WTC11 (cell line): ENCODE measurements around the gene TSSK1B. TPM values are rescaled to one million over a fixed set of nuclear protein-coding genes. Genes with fewer than 3 reads are reported as not detected.
A peak's percentile ranks its signal among the peaks of the same experiment; 100 is the strongest.

Experiments used
- ATAC-seq: fragments of 200-7000 bp; cut with Tn5 transposase; 2 replicates; pipeline ENCODE4 v1.10.0; 2021; ENCODE audit warnings: mild to moderate bottlenecking, moderate library complexity
- CTCF ChIA-PET: fragments of 300-600 bp; sonication (Branson Sonifier 250); formaldehyde crosslinking; loops from one replicate; lab custom pipeline; 2021; ENCODE audit warnings: antibody characterized with exemption; lab: Charles Lee
- POLR2A ChIA-PET: fragments of 350-600 bp; sonication (Branson Sonifier 250); formaldehyde crosslinking; loops from one replicate; lab custom pipeline; 2021; ENCODE audit warnings: antibody characterized with exemption; lab: Charles Lee
- DNase-seq: peaks from one replicate; pipeline ENCODE4 v3.0.0; 2021; ENCODE audit warnings: low spot score
- H3K27ac Mint-ChIP-seq: 2 replicates; pipeline ENCODE4 v1.8.0; 2021; ENCODE audit warnings: mixed read lengths
- H3K27me3 Mint-ChIP-seq: 2 replicates; pipeline ENCODE4 v1.8.0; 2021; ENCODE audit warnings: low read depth, mild to moderate bottlenecking, moderate library complexity, mixed read lengths
- H3K36me3 Mint-ChIP-seq: 2 replicates; pipeline ENCODE4 v1.8.0; 2021; ENCODE audit warnings: mixed read lengths
- H3K4me1 Mint-ChIP-seq: 2 replicates; pipeline ENCODE4 v1.8.0; 2022; ENCODE audit warnings: mixed read lengths
- H3K4me3 Mint-ChIP-seq: 2 replicates; pipeline ENCODE4 v1.8.0; 2021; ENCODE audit warnings: mild to moderate bottlenecking, moderate library complexity, mixed read lengths
- H3K9me3 Mint-ChIP-seq: 2 replicates; pipeline ENCODE4 v1.8.0; 2021; ENCODE audit warnings: mixed read lengths
- ATF1 ChIP-seq: sonication (generic); formaldehyde crosslinking; IDR thresholded peaks from 2 replicates; pipeline ENCODE4 v1.8.1; 2023; ENCODE audit warnings: mild to moderate bottlenecking, moderate library complexity, missing genetic modification reagents
- CREB1 ChIP-seq: sonication (generic); formaldehyde crosslinking; IDR thresholded peaks from 2 replicates; pipeline ENCODE4 v1.8.0; 2023; ENCODE audit warnings: mild to moderate bottlenecking, missing genetic modification reagents
- EMX1 ChIP-seq: fragments of 250-450 bp; sonication (Bioruptor Pico); IDR thresholded peaks from 2 replicates; pipeline ENCODE4 v1.8.0; 2021; ENCODE audit warnings: mild to moderate bottlenecking
- FOXP1 ChIP-seq: sonication (generic); formaldehyde crosslinking; IDR thresholded peaks from 2 replicates; pipeline ENCODE4 v1.8.0; 2022; ENCODE audit warnings: missing genetic modification reagents, mild to moderate bottlenecking, moderate library complexity, borderline replicate concordance
- GABPB1 ChIP-seq: sonication (generic); formaldehyde crosslinking; IDR thresholded peaks from 2 replicates; pipeline ENCODE4 v1.8.1; 2023; ENCODE audit warnings: mild to moderate bottlenecking, missing genetic modification reagents
- HMGA2 ChIP-seq: fragments of 250-450 bp; sonication (Bioruptor Pico); IDR thresholded peaks from 2 replicates; pipeline ENCODE4 v1.4.0; 2021; ENCODE audit warnings: mild to moderate bottlenecking, moderate library complexity
- JUN ChIP-seq: sonication (generic); formaldehyde crosslinking; IDR thresholded peaks from 2 replicates; pipeline ENCODE4 v1.8.0; 2023; ENCODE audit warnings: mild to moderate bottlenecking, missing genetic modification reagents
- MLX ChIP-seq: sonication (generic); formaldehyde crosslinking; IDR thresholded peaks from 2 replicates; pipeline ENCODE4 v1.8.1; 2023; ENCODE audit warnings: mild to moderate bottlenecking, missing genetic modification reagents, moderate library complexity
- NFATC4 ChIP-seq: fragments of 250-450 bp; sonication (Bioruptor Pico); IDR thresholded peaks from 2 replicates; pipeline ENCODE4 v1.9.0; 2021; ENCODE audit warnings: mild to moderate bottlenecking
- NFE2L1 ChIP-seq: sonication (generic); formaldehyde crosslinking; IDR thresholded peaks from 2 replicates; pipeline ENCODE4 v1.8.1; 2023; ENCODE audit warnings: missing genetic modification reagents
- NFYB ChIP-seq: sonication (generic); formaldehyde crosslinking; conservative IDR thresholded peaks from 2 replicates; pipeline ENCODE4 v1.8.0; 2022; ENCODE audit warnings: low read depth, missing genetic modification reagents
- PRRX2 ChIP-seq: fragments of 250-450 bp; sonication (Bioruptor Pico); IDR thresholded peaks from 2 replicates; pipeline ENCODE4 v1.8.0; 2021; ENCODE audit warnings: mild to moderate bottlenecking
- RORB ChIP-seq: fragments of 250-450 bp; sonication (Bioruptor Pico); IDR thresholded peaks from 2 replicates; pipeline ENCODE4 v1.9.0; 2021; ENCODE audit warnings: mild to moderate bottlenecking
- SP1 ChIP-seq: sonication (generic); formaldehyde crosslinking; conservative IDR thresholded peaks from 2 replicates; pipeline ENCODE4 v1.8.1; 2022; ENCODE audit warnings: missing genetic modification reagents
- TEAD1 ChIP-seq: sonication (generic); formaldehyde crosslinking; IDR thresholded peaks from 2 replicates; pipeline ENCODE4 v1.8.0; 2022; ENCODE audit warnings: mild to moderate bottlenecking, missing genetic modification reagents
- ZBTB21 ChIP-seq: sonication (generic); formaldehyde crosslinking; IDR thresholded peaks from 2 replicates; pipeline ENCODE4 v1.8.1; 2023; ENCODE audit warnings: mild to moderate bottlenecking, missing genetic modification reagents, borderline replicate concordance
- ZBTB43 ChIP-seq: sonication (generic); formaldehyde crosslinking; IDR thresholded peaks from 2 replicates; pipeline ENCODE4 v1.8.1; 2023; ENCODE audit warnings: mild to moderate bottlenecking, missing genetic modification reagents
- ZNF121 ChIP-seq: sonication (generic); formaldehyde crosslinking; IDR thresholded peaks from 2 replicates; pipeline ENCODE4 v1.8.0; 2023; ENCODE audit warnings: missing genetic modification reagents
- ZNF138 ChIP-seq: sonication (generic); formaldehyde crosslinking; conservative IDR thresholded peaks from 2 replicates; pipeline ENCODE4 v1.8.1; 2022; ENCODE audit warnings: mild to moderate bottlenecking, moderate library complexity, missing genetic modification reagents
- ZNF416 ChIP-seq: fragments of 250-450 bp; sonication (Bioruptor Pico); IDR thresholded peaks from 2 replicates; pipeline ENCODE4 v1.9.0; 2021; ENCODE audit warnings: mild to moderate bottlenecking, inconsistent platforms
- ZNF671 ChIP-seq: fragments of 250-450 bp; sonication (Bioruptor Pico); IDR thresholded peaks from 2 replicates; pipeline ENCODE4 v1.8.0; 2021; ENCODE audit warnings: mild to moderate bottlenecking
- total RNA-seq: library from RNA; stranded (reverse); gene quantifications from 3 replicates; pipeline ENCODE4 v1.2.3, GENCODE V29; 2021
- TF ChIP-seq, protein P1 (sequence below): sonication (generic); formaldehyde crosslinking; IDR thresholded peaks from 2 replicates; pipeline ENCODE4 v1.8.1; 2022; ENCODE audit warnings: mild to moderate bottlenecking, moderate library complexity, missing genetic modification reagents
- TF ChIP-seq, protein P2 (sequence below): sonication (generic); formaldehyde crosslinking; IDR thresholded peaks from 2 replicates; pipeline ENCODE4 v1.8.0; 2022; ENCODE audit warnings: mild to moderate bottlenecking, missing genetic modification reagents
- TF ChIP-seq, protein P3 (sequence below): sonication (generic); formaldehyde crosslinking; conservative IDR thresholded peaks from 2 replicates; pipeline ENCODE4 v1.8.1; 2022; ENCODE audit warnings: mild to moderate bottlenecking, missing genetic modification reagents
- TF ChIP-seq, protein P4 (sequence below): fragments of 250-450 bp; sonication (Bioruptor Pico); IDR thresholded peaks from 2 replicates; pipeline ENCODE4 v2.1.2; 2022; ENCODE audit warnings: mild to moderate bottlenecking, moderate library complexity
- TF ChIP-seq, protein P5 (sequence below): fragments of 250-450 bp; sonication (Bioruptor Pico); IDR thresholded peaks from 2 replicates; pipeline ENCODE4 v1.9.0; 2021; ENCODE audit warnings: mild to moderate bottlenecking, borderline replicate concordance

Gene TSSK1B
- total RNA-seq, 1 experiment from 2014 or later: not detected

DNA sequence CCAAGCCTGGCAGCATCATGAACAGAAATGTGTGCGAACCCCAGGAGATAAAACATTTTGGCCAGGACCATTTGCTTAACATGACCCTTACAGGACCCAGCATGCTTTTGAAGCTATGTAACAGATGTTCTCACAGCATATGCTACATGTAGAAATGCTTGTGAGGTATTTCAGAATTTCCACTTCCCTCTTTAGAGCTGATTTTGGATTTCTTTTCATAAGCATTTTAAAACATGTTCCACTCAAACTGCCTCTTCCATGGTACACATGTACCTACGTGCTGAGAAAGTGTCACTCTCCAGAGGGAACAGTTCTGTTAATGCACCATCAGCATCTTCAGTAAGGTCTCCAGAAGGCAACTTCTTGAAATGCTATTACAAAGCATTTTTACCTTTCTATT lies 15.7 kb upstream of the TSSK1B start:
- TF ChIP-seq ZNF671 (CRISPR knock-in tag) (no peak), NFYB (CRISPR knock-in tag) (no peak), JUN (CRISPR knock-in tag) (no peak), EMX1 (CRISPR knock-in tag) (no peak), FOXP1 (CRISPR knock-in tag) (no peak), PRRX2 (CRISPR knock-in tag) (no peak), ZBTB21 (CRISPR knock-in tag) (no peak), ZNF121 (CRISPR knock-in tag) (no peak), ATF1 (CRISPR knock-in tag) (no peak), NFATC4 (no peak), TEAD1 (CRISPR knock-in tag) (no peak), SP1 (no peak), HMGA2 (CRISPR knock-in tag) (no peak), ZNF138 (CRISPR knock-in tag) (no peak), ZNF416 (CRISPR knock-in tag) (no peak)
- TF ChIP-seq, protein P1, sequence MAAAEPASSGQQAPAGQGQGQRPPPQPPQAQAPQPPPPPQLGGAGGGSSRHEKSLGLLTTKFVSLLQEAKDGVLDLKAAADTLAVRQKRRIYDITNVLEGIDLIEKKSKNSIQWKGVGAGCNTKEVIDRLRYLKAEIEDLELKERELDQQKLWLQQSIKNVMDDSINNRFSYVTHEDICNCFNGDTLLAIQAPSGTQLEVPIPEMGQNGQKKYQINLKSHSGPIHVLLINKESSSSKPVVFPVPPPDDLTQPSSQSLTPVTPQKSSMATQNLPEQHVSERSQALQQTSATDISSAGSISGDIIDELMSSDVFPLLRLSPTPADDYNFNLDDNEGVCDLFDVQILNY: no peak
- TF ChIP-seq, protein P2, sequence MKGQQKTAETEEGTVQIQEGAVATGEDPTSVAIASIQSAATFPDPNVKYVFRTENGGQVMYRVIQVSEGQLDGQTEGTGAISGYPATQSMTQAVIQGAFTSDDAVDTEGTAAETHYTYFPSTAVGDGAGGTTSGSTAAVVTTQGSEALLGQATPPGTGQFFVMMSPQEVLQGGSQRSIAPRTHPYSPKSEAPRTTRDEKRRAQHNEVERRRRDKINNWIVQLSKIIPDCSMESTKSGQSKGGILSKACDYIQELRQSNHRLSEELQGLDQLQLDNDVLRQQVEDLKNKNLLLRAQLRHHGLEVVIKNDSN (CRISPR knock-in tag): no peak
- TF ChIP-seq, protein P3, sequence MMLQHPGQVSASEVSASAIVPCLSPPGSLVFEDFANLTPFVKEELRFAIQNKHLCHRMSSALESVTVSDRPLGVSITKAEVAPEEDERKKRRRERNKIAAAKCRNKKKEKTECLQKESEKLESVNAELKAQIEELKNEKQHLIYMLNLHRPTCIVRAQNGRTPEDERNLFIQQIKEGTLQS (CRISPR knock-in tag): no peak
- TF ChIP-seq, protein P4, sequence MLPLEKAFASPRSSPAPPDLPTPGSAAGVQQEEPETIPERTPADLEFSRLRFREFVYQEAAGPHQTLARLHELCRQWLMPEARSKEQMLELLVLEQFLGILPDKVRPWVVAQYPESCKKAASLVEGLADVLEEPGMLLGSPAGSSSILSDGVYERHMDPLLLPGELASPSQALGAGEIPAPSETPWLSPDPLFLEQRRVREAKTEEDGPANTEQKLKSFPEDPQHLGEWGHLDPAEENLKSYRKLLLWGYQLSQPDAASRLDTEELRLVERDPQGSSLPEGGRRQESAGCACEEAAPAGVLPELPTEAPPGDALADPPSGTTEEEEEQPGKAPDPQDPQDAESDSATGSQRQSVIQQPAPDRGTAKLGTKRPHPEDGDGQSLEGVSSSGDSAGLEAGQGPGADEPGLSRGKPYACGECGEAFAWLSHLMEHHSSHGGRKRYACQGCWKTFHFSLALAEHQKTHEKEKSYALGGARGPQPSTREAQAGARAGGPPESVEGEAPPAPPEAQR (CRISPR knock-in tag): no peak
- no peak overlapping the region for H3K27ac Mint-ChIP-seq
- DNase-seq (no peak), ATAC-seq (no peak)
- peaks cover 6% of the 10 kb centered on the region for H3K9me3 Mint-ChIP-seq
- ChIA-PET POLR2A (no interaction called here), CTCF (no interaction called here)
- H3K27me3 Mint-ChIP-seq: no peaks in the 10 kb centered on the region; the same call in 1 of the 2 replicates
- no peak overlapping the region for H3K4me3 Mint-ChIP-seq
- no peaks in the 10 kb centered on the region for H3K36me3 Mint-ChIP-seq
- no peaks in the 10 kb centered on the region for H3K4me1 Mint-ChIP-seq

DNA sequence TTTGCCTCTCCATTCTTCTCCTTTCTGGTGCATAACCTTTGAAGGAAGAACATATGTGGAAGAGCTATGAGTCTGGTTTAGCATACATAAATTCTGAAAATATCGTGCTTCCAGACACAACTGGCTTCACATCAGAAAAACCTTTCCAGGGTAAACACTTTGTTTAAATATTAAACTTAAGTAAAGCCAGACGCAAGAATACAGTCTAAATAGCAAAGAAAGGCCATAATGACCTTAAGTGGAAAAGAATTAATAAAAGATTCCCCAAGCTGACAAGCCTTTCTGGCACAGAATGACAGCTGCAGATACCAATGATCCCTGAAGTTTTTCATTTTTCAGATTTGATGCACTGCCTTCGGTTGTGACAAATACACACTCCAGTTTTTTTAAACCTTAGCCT lies 13.5 kb upstream of the TSSK1B start:
- H3K36me3 Mint-ChIP-seq: no peaks in the 10 kb centered on the region
- no peak for TF ChIP-seq CREB1 (CRISPR knock-in tag)
- TF ChIP-seq NFE2L1: no peak
- no peak for TF ChIP-seq MLX (CRISPR knock-in tag)
- peaks cover 24% of the 10 kb centered on the region for H3K9me3 Mint-ChIP-seq
- DNase-seq (no peak), ATAC-seq (no peak)
- CTCF ChIA-PET: interaction anchor here (1.0 to 1.5 kb wide), 2 partner anchors 68 to 158 kb away, joined by 3 to 6 read pairs; no protein-coding TSS in a partner anchor
- POLR2A ChIA-PET: no interaction called here
- no peaks in the 10 kb centered on the region; the same call in 1 of the 2 replicates for H3K27me3 Mint-ChIP-seq
- H3K27ac Mint-ChIP-seq: no peak overlapping the region
- H3K4me3 Mint-ChIP-seq: no peak overlapping the region
- no peaks in the 10 kb centered on the region for H3K4me1 Mint-ChIP-seq

DNA sequence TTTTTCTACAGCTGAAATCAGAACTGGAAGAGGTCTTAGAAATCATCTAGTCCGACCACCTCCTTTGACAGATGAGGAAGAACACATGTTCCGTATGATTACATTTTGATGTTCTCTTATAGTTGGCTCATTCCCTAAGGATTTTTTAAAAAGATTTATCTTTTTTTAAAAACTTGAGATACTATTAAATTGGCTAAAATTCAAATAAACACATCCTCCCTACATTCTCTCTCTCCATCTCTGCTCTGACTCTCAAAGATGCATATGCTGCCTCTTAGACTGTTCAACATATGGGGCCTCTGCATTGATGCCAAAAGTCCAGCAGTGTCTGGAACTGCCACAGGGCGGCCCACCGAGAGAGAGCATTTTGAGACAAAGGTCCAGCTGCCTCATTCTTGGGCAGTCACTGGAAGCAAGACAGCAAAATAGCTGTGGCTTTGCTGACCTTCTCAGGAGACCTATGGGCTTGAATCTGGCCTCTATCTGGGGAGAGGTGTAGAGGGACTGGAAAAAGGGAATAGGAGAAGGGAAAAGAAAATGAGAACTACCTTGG lies 12.8 kb upstream of the TSSK1B start:
- peak; percentile 80 for ATAC-seq
- TF ChIP-seq, protein P5, sequence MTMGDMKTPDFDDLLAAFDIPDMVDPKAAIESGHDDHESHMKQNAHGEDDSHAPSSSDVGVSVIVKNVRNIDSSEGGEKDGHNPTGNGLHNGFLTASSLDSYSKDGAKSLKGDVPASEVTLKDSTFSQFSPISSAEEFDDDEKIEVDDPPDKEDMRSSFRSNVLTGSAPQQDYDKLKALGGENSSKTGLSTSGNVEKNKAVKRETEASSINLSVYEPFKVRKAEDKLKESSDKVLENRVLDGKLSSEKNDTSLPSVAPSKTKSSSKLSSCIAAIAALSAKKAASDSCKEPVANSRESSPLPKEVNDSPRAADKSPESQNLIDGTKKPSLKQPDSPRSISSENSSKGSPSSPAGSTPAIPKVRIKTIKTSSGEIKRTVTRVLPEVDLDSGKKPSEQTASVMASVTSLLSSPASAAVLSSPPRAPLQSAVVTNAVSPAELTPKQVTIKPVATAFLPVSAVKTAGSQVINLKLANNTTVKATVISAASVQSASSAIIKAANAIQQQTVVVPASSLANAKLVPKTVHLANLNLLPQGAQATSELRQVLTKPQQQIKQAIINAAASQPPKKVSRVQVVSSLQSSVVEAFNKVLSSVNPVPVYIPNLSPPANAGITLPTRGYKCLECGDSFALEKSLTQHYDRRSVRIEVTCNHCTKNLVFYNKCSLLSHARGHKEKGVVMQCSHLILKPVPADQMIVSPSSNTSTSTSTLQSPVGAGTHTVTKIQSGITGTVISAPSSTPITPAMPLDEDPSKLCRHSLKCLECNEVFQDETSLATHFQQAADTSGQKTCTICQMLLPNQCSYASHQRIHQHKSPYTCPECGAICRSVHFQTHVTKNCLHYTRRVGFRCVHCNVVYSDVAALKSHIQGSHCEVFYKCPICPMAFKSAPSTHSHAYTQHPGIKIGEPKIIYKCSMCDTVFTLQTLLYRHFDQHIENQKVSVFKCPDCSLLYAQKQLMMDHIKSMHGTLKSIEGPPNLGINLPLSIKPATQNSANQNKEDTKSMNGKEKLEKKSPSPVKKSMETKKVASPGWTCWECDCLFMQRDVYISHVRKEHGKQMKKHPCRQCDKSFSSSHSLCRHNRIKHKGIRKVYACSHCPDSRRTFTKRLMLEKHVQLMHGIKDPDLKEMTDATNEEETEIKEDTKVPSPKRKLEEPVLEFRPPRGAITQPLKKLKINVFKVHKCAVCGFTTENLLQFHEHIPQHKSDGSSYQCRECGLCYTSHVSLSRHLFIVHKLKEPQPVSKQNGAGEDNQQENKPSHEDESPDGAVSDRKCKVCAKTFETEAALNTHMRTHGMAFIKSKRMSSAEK (CRISPR knock-in tag): no peak
- TF ChIP-seq RORB (CRISPR knock-in tag): no peak
- no peak for TF ChIP-seq GABPB1 (CRISPR knock-in tag)
- no peak for TF ChIP-seq ZBTB43

More for the DNA sequence above, 12.8 kb upstream of the TSSK1B start:
- no peaks in the 10 kb centered on the region; the same call in 1 of the 2 replicates for H3K27me3 Mint-ChIP-seq
- no peaks in the 10 kb centered on the region for H3K4me1 Mint-ChIP-seq
- ChIA-PET POLR2A (no interaction called here), CTCF (interaction anchor here (1.0 to 1.5 kb wide), 2 partner anchors 68 to 158 kb away, joined by 3 to 6 read pairs; no protein-coding TSS in a partner anchor)
- no peak overlapping the region for H3K4me3 Mint-ChIP-seq
- no peaks in the 10 kb centered on the region for H3K36me3 Mint-ChIP-seq
- no peak for DNase-seq
- peaks cover 30% of the 10 kb centered on the region for H3K9me3 Mint-ChIP-seq
- no peak overlapping the region for H3K27ac Mint-ChIP-seq
